Small intestine (tissue), 7 donors: Measurements from ENCODE around the gene SEC24C. TPM values are rescaled to one million over a fixed set of nuclear protein-coding genes. Genes with fewer than 3 reads are reported as not detected.

Source experiments
- DNase-seq, 2 donors: peaks; one replicate each; pipeline versions ENCODE4 v3.0.0 to v3.0.0-alpha.2; 2013
- FAIRE-seq: peaks from 2 replicates; lab custom pipeline; 2012; peaks lifted over from hg19 to GRCh38; lab: Jason Lieb, UNC
- H3K27ac ChIP-seq, 3 donors: one replicate each; pipeline ENCODE4 v1.5.1; 2013; ENCODE audit warnings: low read length in 2 of 3, mild to moderate bottlenecking in 2 of 3, control low read depth in 1 of 3, inconsistent platforms in 1 of 3, low read depth in 1 of 3, moderate library complexity in 1 of 3
- H3K27me3 ChIP-seq, 3 donors: one replicate each; pipeline ENCODE4 v1.6.1; 2013; ENCODE audit warnings: low read length in 3 of 3, inconsistent platforms in 1 of 3; ENCODE audit not compliant: control insufficient read depth in 3 of 3, insufficient read depth in 3 of 3
- H3K36me3 ChIP-seq, 3 donors: one replicate each; pipeline ENCODE4 v1.6.1; 2013; ENCODE audit warnings: low read length in 3 of 3, inconsistent platforms in 1 of 3, low read depth in 1 of 3, mild to moderate bottlenecking in 1 of 3, moderate library complexity in 1 of 3; ENCODE audit not compliant: control insufficient read depth in 3 of 3, insufficient read depth in 2 of 3
- H3K4me1 ChIP-seq, 3 donors: one replicate each; pipeline ENCODE4 v1.6.1; 2013; ENCODE audit warnings: low read length in 2 of 3, inconsistent platforms in 1 of 3, low read depth in 1 of 3, mild to moderate bottlenecking in 1 of 3, moderate library complexity in 1 of 3; ENCODE audit not compliant: control insufficient read depth in 3 of 3, insufficient read depth in 2 of 3
- H3K4me3 ChIP-seq, 3 donors: one replicate each; pipeline ENCODE4 v1.5.1; 2013; ENCODE audit warnings: low read length in 3 of 3, control low read depth in 1 of 3, inconsistent platforms in 1 of 3, low read depth in 1 of 3, mild to moderate bottlenecking in 1 of 3, moderate library complexity in 1 of 3
- H3K9me3 ChIP-seq, 2 donors: one replicate each; pipeline ENCODE4 v1.6.1; 2013; ENCODE audit warnings: low read depth in 1 of 2, low read length in 1 of 2; ENCODE audit not compliant: control insufficient read depth in 2 of 2, insufficient read depth in 1 of 2
- WGBS, 3 donors: extraction: QIAGEN DNeasy Blood & Tissue Kit; methylation state at CpG; one replicate each; pipeline ENCODE4 v1.1.7; 2013; 5-methylcytosine and 5-hydroxymethylcytosine counted together
- polyA plus RNA-seq, 4 donors: library from polyadenylated mRNA; stranded (reverse) in 3 of 4; unstranded in 1 of 4; fragments of 200-250 nt in 3 of 4; fragments of 120-200 nt in 1 of 4; gene quantifications; one replicate each; pipeline versions ENCODE4 v1.2.1 to v1.2.3, GENCODE V29; 2013
- donor health status: healthy with polysubstance abuse.
- donor health status: control.
- donor health status: control.
- donor health status: Bipolar disorder and iron deficiency.
- donor health status: healthy.

Gene SEC24C
- polyA plus RNA-seq, 4 donors: 35.3 to 64.3 (median 38.6) TPM

DNA sequence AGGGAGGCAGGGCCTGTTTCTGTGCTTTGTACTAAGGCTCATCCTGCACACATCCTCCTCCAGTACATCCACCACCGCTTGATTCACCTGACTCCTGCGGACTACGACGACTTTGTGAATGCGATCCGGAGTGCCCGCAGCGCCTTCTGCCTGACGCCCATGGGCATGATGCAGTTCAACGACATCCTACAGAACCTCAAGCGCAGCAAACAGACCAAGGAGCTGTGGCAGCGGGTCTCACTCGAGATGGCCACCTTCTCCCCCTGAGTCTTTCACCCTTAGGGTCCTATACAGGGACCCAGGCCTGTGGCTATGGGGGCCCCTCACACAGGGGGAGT, 57.0 kb downstream of the SEC24C start:
- DNase-seq (no peak), FAIRE-seq (no peak)
- peaks cover 24 to 92% (median 44%) of the 10 kb centered on the region in 3 donors for H3K36me3 ChIP-seq
- no peaks in the 10 kb centered on the region for H3K4me1 ChIP-seq
- H3K27ac ChIP-seq: no peak overlapping the region
- WGBS, 3 donors: 93 to 95% (median 93%) methylated on average over 13 of the region's 13 CpGs
- H3K4me3 ChIP-seq: no peak overlapping the region
- no peaks in the 10 kb centered on the region for H3K27me3 ChIP-seq
- H3K9me3 ChIP-seq: no peaks in the 10 kb centered on the region

DNA sequence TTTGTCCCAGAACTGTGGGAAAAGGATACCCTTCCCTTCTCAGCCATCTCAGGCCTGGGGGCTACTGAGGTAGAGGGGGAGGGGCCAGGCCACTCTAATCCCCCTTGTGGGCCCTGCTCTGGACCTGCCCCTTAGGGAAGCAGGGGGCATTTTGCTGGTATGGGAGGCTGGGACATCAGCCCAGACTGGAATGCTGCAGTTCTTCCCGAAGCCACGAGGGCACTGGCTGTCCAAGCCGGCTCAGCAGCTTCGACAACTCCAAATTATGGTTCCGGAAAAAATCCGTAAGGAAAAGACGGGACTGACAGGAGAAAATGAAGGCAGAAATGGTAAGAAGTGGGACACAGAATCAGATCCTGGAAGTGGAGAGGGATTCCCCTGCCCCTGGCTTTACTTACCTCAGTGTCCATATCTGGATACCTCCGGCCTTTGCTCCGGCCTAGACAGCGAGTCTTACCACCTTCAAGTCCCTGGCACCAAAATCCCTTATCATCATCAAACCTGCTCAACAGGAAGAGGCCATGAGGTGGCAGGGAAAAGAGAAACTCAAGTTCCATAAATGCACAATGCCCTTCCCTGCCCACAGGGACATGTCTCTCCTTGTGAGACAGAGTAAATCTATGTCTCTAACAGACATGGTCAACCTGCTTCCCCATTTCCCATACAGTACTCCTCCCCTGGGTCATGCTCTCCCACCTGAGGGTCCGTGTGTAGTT, 58.3 kb downstream of the SEC24C start:
- H3K4me1 ChIP-seq: no peaks in the 10 kb centered on the region
- H3K27me3 ChIP-seq: no peaks in the 10 kb centered on the region
- DNase-seq (no peak), FAIRE-seq (no peak)
- 86 to 91% (median 87%) methylated on average over 11 of the region's 11 CpGs for WGBS, 3 donors
- H3K4me3 ChIP-seq: no peak overlapping the region
- H3K9me3 ChIP-seq: no peaks in the 10 kb centered on the region
- no peak overlapping the region for H3K27ac ChIP-seq
- peaks cover 25 to 95% (median 38%) of the 10 kb centered on the region in 3 donors for H3K36me3 ChIP-seq

DNA sequence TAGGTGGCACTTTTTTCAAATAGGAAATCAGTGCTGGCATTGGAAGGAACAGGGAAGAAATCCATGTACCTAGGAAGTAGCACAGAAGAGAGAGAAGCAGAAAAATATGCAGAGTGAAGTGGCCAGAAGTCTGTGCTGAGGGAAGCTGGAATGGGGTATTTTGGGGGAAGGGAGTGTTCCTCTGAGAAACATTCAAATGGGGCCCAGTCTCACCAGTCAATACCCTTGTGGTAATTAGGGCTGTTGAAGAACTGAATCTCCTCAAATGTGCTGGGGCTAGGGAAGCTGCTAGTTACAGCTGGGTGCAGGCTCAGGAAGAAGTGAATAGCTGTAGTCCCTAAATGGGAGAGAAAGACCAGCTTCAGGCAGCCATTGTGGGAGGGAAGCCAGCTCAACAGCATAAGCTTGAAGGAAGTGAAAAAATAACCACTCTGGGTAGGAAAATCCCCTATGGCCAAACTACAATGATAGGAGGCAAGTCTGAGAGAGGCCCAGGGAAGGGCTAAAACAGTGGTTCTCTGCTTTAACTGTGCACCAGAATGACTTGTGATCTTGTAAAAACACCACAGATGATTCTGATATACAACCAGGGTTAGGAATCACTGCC, 59.6 kb downstream of the SEC24C start:
- no peak for FAIRE-seq
- H3K36me3 ChIP-seq: peaks cover 25 to 96% (median 32%) of the 10 kb centered on the region in 3 donors

DNA sequence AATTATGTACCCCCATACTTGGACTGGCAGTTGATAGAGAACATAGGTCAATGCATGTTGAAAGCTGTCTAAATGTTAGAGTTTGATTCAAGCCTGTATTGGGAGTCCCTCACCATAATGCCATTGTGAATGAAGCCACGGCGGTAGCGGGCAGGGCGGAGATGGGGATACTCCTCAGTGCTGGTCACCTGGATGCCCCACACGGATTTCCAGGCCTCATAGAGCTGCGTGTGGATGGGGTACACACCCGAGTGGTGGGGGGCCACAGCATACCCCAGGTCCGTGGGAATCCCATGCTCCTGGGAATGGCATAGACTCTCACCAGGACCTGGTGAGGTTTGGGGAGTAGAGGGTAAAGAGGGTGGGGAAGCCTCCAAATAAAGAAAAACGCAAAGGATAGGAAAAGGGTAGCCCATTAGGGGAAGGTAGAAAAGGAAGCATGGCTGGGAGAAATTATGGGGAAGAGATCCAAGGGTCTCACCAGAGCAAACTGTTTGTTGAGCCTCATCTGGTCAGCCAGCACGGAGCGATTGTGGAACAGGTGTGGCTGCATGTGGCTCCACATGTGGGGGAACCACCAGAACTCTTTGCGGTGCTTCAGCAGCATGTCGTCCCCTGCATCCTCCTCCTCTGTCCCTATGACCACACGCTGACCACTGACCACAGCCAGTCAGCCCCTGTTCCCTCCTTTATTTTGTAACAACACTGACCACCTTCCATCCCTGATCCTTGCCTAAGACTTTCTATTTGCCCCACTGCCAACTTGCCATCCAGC, 62.2 kb downstream of the SEC24C start:
- no peak for DNase-seq

More for the DNA sequence above, 59.6 kb downstream of the SEC24C start:
- Histone ChIP-seq H3K4me3 (no peak overlapping the region), H3K27ac (no peak overlapping the region), H3K4me1 (no peaks in the 10 kb centered on the region), H3K27me3 (no peaks in the 10 kb centered on the region), H3K9me3 (no peaks in the 10 kb centered on the region)
- DNase-seq: no peak

DNA sequence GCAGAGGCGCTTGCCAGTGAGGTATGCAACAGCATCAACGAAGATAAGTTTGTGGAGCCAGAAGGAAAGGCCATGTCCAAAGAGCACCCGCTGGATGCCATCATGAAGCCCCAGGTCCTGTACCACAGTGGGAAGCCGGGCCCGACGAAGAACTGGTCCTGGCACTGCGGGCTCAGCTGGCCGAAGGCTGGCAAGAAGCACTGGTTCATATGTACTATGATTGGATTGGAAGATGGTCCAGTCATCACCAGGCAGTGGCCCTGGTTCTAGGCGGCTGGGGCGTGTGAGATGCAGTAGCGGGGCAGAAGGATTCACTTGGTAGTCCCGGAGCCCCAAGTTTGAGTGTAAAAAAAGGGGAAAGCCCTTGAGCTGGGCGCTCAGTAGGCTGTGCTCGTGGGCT, 63.3 kb downstream of the SEC24C start:
- no peaks in the 10 kb centered on the region for H3K27me3 ChIP-seq
- H3K4me1 ChIP-seq: peaks cover 0 to 4% (median 3%) of the 10 kb centered on the region in 3 donors
- no peak overlapping the region for H3K27ac ChIP-seq
- H3K36me3 ChIP-seq: peaks cover 5 to 67% (median 19%) of the 10 kb centered on the region in 3 donors
- no peak overlapping the region for H3K4me3 ChIP-seq
- no peaks in the 10 kb centered on the region for H3K9me3 ChIP-seq
- WGBS, 3 donors: 94 to 96% (median 96%) methylated on average over 14 of the region's 14 CpGs
- FAIRE-seq (no peak), DNase-seq (no peak)

More for the DNA sequence above, 62.2 kb downstream of the SEC24C start:
- Histone ChIP-seq H3K36me3 (peaks cover 7 to 78% (median 24%) of the 10 kb centered on the region in 3 donors), H3K4me1 (peaks cover 0 to 4% (median 3%) of the 10 kb centered on the region in 3 donors), H3K27ac (no peak overlapping the region), H3K4me3 (no peak overlapping the region), H3K27me3 (no peaks in the 10 kb centered on the region), H3K9me3 (no peaks in the 10 kb centered on the region)
- no peak for FAIRE-seq
- 92 to 94% (median 93%) methylated on average over 14 of the region's 14 CpGs for WGBS, 3 donors

DNA sequence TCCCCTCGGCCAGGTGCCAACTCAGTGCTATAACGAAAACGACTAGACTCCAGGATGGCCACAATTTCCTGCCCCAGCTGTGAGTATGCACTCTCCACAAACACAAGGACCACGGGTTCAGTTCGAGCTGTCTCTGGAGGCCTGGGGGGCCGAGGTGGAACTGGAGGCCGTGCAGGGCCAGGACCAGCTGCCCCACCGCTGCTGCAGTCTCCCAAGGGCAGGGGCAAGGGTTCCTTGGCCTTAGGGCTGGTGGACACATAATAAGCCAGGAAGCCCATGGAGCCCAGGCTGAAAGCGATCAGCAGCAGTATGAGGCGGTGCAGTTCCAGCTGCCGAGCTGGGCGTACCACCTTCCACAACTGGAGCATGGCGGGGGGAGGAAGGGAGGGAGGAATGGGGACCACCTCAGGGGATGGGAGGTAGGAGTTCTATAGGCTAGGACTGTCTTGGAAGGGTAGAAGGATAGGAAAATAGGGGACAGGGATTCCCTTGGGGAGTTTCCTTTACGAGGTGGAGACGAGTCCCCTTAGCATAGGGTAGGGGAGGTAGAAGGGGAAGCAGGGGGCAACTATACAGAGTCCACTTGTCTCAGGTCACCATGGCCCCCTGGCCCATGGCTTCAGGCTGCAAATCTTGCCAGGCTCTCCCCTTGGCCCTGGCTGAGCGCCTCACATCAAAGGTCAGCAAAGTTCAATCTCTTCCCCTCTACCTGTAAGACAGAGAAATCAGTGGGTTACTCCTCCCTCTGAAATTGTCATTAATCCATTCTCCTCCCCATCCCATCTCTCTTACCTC, 64.0 kb downstream of the SEC24C start:
- DNase-seq: no peak
- H3K27ac ChIP-seq: no peak overlapping the region
- WGBS, 3 donors: 88 to 92% (median 91%) methylated on average over 14 to 16 of the region's 16 CpGs
- no peaks in the 10 kb centered on the region for H3K9me3 ChIP-seq
- H3K4me3 ChIP-seq: no peak overlapping the region
- H3K27me3 ChIP-seq: no peaks in the 10 kb centered on the region
- H3K4me1 ChIP-seq: peaks cover 0 to 4% (median 3%) of the 10 kb centered on the region in 3 donors
- no peak for FAIRE-seq
- peaks cover 7 to 67% (median 15%) of the 10 kb centered on the region in 3 donors for H3K36me3 ChIP-seq

DNA sequence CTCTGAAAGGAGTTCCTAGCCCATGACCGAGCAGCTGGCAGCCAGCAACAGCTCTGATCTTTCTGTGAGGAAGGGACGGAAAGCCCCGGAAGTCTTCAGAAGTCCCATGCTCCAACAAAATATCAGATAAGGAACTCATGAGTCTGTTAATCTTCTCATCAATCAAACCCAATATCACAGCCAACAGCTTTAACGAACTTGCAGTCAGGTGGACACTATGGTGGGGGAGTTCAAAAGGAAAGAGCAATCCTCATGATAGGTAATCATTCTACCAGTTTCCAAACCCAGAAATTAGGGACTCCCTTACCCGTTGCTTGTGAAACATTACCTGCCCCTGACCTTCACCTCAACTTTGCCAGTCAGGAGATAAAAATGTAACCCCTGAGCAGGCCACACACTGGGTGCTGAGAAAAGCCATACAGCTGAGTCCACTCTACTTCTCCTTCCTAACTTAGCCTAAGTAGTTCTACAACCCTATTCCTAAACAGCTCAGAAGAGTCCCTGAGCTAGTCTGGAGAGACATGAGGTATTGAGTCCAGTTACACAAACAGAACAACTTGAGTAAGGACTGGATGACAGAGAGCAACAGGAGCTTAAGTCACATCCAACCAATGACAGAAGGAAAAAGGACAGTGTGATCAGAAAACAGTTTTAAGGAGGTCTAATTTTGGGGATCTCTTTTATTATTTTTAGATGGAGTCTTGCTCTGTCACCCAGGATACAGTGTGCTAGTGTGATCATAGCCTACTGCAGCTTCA, 65.1 kb downstream of the SEC24C start:
- no peak overlapping the region for H3K27ac ChIP-seq
- WGBS, 3 donors: 59 to 77% (median 67%) methylated on average over 5 of the region's 5 CpGs
- H3K4me3 ChIP-seq: no peak overlapping the region
- FAIRE-seq: no peak
- H3K4me1 ChIP-seq: peaks cover 0 to 4% (median 3%) of the 10 kb centered on the region in 3 donors
- H3K9me3 ChIP-seq: no peaks in the 10 kb centered on the region
- H3K27me3 ChIP-seq: no peaks in the 10 kb centered on the region
- peaks cover 7 to 66% (median 11%) of the 10 kb centered on the region in 3 donors for H3K36me3 ChIP-seq
- DNase-seq: no peak
